MCF 10A (cell line): ENCODE data around the gene RGPD8. TPM values are rescaled to one million over a fixed set of nuclear protein-coding genes. Genes with fewer than 3 reads are reported as not detected.

Source experiments
- BruUV-seq: library from RNA; stranded (reverse); fragments of 400-500 nt; replicated peaks from 2 replicates; lab custom pipeline; 2021; lab: Mats Ljungman, UMichigan
- CTCF ChIA-PET: fragments of 300-600 bp; sonication (Branson Sonifier 250); formaldehyde crosslinking; extraction: SDS; loops from one replicate; lab custom pipeline; 2021; ENCODE audit warnings: antibody characterized with exemption, inconsistent platforms; lab: Yijun Ruan, JAX
- POLR2A ChIA-PET: fragments of 300-600, 350-650 bp; sonication (Branson Sonifier 250); formaldehyde crosslinking; extraction: SDS; loops from one replicate; lab custom pipeline; 2020; ENCODE audit warnings: antibody characterized with exemption, inconsistent platforms; lab: Yijun Ruan, JAX
- DNase-seq: peaks from one replicate; pipeline ENCODE4 v3.0.0-alpha.2; 2018; ENCODE audit not compliant: unreplicated experiment
- H3K27ac Mint-ChIP-seq: one replicate; pipeline ENCODE4 v1.8.0; 2022; ENCODE audit warnings: mild to moderate bottlenecking, low read depth, mixed read lengths; ENCODE audit not compliant: unreplicated experiment
- H3K27me3 Mint-ChIP-seq: one replicate; pipeline ENCODE4 v1.8.0; 2022; ENCODE audit warnings: mixed read lengths; ENCODE audit not compliant: insufficient read depth, unreplicated experiment
- H3K36me3 Mint-ChIP-seq: one replicate; pipeline ENCODE4 v1.8.0; 2022; ENCODE audit warnings: mild to moderate bottlenecking, moderate library complexity, mixed read lengths; ENCODE audit not compliant: insufficient read depth, unreplicated experiment
- H3K4me1 Mint-ChIP-seq: one replicate; pipeline ENCODE4 v1.8.0; 2022; ENCODE audit warnings: mixed read lengths; ENCODE audit not compliant: insufficient read depth, unreplicated experiment
- H3K4me3 Mint-ChIP-seq: one replicate; pipeline ENCODE4 v1.8.0; 2022; ENCODE audit warnings: mild to moderate bottlenecking, moderate library complexity, mixed read lengths; ENCODE audit not compliant: unreplicated experiment
- H3K9me3 Mint-ChIP-seq: one replicate; pipeline ENCODE4 v1.8.0; 2022; ENCODE audit warnings: mixed read lengths; ENCODE audit not compliant: unreplicated experiment
- intact Hi-C: fragments of 100-400 bp; cut with micrococcal nuclease; formaldehyde crosslinking; loops from 2 replicates; pipeline ENCODE4 v1.14.1; 2022
- total RNA-seq: library from RNA; stranded (reverse); gene quantifications from 2 replicates; pipeline ENCODE4 v1.2.3, GENCODE V29; 2022
- TF ChIP-seq, protein P1 (sequence below): fragments of 200-600 bp; IDR thresholded peaks from one replicate; pipeline ENCODE4 v1.8.0; 2022; ENCODE audit warnings: antibody characterized with exemption, mild to moderate bottlenecking; ENCODE audit not compliant: unreplicated experiment

RGPD8 gene
- total RNA-seq, 1 experiment from 2014 or later = 13.9 TPM

DNA sequence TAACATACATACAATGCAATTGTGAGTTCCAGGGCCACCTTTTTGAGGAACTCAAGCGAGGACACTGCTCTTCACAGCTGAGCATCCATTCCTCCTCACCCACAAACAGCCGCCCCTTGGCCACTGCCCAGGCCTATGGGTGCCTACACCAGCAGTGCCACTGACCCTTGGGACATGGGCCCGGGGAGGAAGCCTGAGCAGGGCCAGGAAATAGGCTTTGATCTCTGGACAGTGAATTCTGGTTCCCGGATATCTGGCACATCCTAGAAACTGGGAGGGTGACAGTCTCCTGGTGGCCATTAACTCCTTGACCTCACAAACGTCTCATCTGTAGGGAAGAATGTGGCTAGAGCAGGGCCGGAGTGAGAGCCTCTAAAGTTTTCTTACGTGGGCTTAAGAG, 43.0 kb upstream of the RGPD8 start:
- intact Hi-C loops = no loop called here

DNA sequence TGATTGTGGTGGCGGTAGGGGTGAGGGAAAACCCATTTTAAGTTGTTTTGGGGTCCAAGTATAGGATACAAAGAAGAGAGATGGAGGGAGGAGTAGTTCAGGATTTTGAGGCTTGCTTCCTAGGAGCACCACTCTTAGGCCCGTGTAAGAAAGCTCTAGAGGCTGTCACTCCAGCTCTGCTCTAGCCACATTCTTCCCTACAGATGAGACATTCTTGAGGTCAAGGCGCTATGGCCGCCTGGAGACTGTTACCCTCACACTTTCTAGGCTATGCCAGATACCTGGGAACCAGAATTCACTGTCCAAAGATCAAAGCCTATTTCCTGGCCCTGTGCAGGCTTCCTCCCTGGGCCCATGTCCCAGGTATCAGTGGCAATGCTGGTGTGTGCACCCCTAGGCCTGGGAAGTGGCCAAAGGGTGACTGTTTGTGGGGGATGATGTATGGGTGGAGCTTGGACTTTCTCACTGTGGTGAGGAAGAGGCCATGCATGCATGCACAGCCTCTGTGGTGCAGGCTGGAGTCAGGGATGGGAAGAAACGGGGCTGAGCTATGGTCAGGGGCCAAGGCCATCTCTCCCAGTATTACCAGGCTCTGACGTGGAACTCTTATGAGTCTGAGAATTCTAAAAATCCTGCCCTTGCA, 41.5 kb upstream of the RGPD8 start:
- no peaks in the 10 kb centered on the region for H3K4me1 Mint-ChIP-seq
- DNase-seq = no peak
- TF ChIP-seq, protein P1, sequence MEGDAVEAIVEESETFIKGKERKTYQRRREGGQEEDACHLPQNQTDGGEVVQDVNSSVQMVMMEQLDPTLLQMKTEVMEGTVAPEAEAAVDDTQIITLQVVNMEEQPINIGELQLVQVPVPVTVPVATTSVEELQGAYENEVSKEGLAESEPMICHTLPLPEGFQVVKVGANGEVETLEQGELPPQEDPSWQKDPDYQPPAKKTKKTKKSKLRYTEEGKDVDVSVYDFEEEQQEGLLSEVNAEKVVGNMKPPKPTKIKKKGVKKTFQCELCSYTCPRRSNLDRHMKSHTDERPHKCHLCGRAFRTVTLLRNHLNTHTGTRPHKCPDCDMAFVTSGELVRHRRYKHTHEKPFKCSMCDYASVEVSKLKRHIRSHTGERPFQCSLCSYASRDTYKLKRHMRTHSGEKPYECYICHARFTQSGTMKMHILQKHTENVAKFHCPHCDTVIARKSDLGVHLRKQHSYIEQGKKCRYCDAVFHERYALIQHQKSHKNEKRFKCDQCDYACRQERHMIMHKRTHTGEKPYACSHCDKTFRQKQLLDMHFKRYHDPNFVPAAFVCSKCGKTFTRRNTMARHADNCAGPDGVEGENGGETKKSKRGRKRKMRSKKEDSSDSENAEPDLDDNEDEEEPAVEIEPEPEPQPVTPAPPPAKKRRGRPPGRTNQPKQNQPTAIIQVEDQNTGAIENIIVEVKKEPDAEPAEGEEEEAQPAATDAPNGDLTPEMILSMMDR = no peak
- no peak overlapping the region for H3K27ac Mint-ChIP-seq
- H3K36me3 Mint-ChIP-seq = no peaks in the 10 kb centered on the region
- ChIA-PET POLR2A (interaction anchor here (0.9 kb wide), 1 partner anchor 70 kb away, joined by 3 read pairs; no protein-coding TSS in a partner anchor), CTCF (no interaction called here)
- intact Hi-C loops = no loop called here
- BruUV-seq = no TSS peak
- no peaks in the 10 kb centered on the region for H3K27me3 Mint-ChIP-seq
- no peak overlapping the region for H3K4me3 Mint-ChIP-seq
- peaks cover 2% of the 10 kb centered on the region for H3K9me3 Mint-ChIP-seq

More for the DNA sequence above, 43.0 kb upstream of the RGPD8 start:
- Mint-ChIP-seq H3K4me3 (no peak overlapping the region), H3K36me3 (no peaks in the 10 kb centered on the region), H3K9me3 (no peaks in the 10 kb centered on the region), H3K27me3 (no peaks in the 10 kb centered on the region), H3K4me1 (peaks cover 5% of the 10 kb centered on the region), H3K27ac (no peak overlapping the region)
- CTCF ChIA-PET = interaction anchor here (0.9 to 1.8 kb wide), 2 partner anchors 14 to 67 kb away, joined by 3 to 9 read pairs; no protein-coding TSS in a partner anchor
- no TSS peak for BruUV-seq
- DNase-seq = no peak
- TF ChIP-seq, protein P1 = no peak
- POLR2A ChIA-PET = no interaction called here

DNA sequence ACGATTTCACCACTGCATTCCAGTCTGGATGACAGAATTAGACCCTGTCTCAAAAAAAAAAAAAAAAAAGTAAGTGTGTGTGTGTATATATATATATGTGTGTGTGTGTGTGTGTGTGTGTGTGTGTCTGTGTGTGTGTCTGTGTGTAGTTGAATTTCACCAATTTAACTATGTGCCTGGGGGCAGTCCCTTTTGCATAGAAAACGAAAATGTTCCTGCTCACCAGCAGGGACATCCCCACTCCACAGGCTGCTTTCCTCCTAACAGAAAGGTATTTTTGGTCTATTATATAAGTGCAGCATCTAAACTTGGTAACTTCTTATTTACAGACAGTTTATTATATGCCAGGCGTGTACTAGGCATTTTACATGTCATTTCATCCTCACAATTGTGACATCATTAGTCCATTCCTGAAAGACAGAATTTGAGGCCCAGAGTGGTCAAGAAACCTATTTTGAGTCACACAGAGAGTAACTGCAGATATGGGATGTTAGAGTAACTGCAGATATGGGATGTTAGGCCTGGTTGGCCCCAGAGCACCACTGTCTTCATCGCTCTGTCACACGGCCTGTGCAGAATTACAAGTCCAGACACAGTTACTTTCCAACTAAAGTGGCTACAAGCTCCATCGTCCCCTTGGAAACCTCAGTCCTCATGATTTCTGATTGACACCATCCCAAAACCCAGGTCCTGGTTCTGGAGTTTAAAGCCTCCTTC, 39.3 kb upstream of the RGPD8 start:
- H3K27ac Mint-ChIP-seq = no peak overlapping the region

DNA sequence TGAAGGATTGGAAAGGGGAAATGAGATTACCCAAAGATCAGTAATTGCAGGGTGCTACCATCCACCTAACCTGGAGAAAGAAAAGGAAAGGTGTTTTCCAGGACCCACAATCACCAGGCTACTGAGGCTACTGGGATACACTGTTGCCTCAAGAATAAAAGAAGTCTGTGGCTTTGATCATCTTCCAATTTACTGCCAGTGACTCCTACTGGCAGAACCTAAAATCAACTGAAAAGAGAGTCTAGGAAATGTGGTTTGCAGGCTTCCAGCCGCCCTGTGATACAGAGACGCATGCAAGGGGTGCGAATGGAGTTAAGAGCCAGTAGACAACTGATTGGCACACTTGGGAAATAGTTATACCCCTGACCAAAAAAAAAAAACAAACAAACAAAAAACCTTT, 31.9 kb upstream of the RGPD8 start:
- H3K9me3 Mint-ChIP-seq = peaks cover 7% of the 10 kb centered on the region
- intact Hi-C loops = no loop called here
- peak; percentile 17 for DNase-seq
- BruUV-seq = no TSS peak
- H3K36me3 Mint-ChIP-seq = no peaks in the 10 kb centered on the region
- H3K4me3 Mint-ChIP-seq = no peak overlapping the region
- TF ChIP-seq, protein P1 = no peak
- no peak overlapping the region for H3K27ac Mint-ChIP-seq
- H3K27me3 Mint-ChIP-seq = peaks cover 31% of the 10 kb centered on the region
- CTCF ChIA-PET = no interaction called here
- POLR2A ChIA-PET = interaction anchor here (0.6 kb wide), 1 partner anchor 1409 kb away, joined by 4 read pairs; no protein-coding TSS in a partner anchor
- no peaks in the 10 kb centered on the region for H3K4me1 Mint-ChIP-seq

More for the DNA sequence above, 39.3 kb upstream of the RGPD8 start:
- intact Hi-C loops = no loop called here
- ChIA-PET POLR2A (no interaction called here), CTCF (interaction anchor here (0.6 to 1.2 kb wide), 3 partner anchors 20 to 470 kb away, joined by 4 to 6 read pairs (median 5); no protein-coding TSS in a partner anchor)
- Mint-ChIP-seq H3K4me1 (no peaks in the 10 kb centered on the region), H3K27me3 (peaks cover 7% of the 10 kb centered on the region), H3K36me3 (no peaks in the 10 kb centered on the region), H3K9me3 (peaks cover 7% of the 10 kb centered on the region), H3K4me3 (no peak overlapping the region)
- TF ChIP-seq, protein P1 = no peak
- BruUV-seq = no TSS peak
- DNase-seq = no peak
